Activated B cell treated with CpG ODN at 0.5 μM for 24 hours (primary cell): Measurements from ENCODE around the gene KCNE1. TPM values are rescaled to one million over a fixed set of nuclear protein-coding genes. Genes with fewer than 3 reads are reported as not detected.

Experiments
- ATAC-seq: fragments of 200-7000 bp; cut with Tn5 transposase; one replicate; pipeline ENCODE4 v1.10.0; 2021; ENCODE audit warnings: low read depth, mild to moderate bottlenecking, moderate library complexity
- CTCF ChIA-PET: fragments of 350-600 bp; sonication (Branson Sonifier 250); formaldehyde crosslinking; loops from one replicate; lab custom pipeline; 2021; ENCODE audit warnings: antibody characterized with exemption; lab: Charles Lee
- POLR2A ChIA-PET: fragments of 350-600 bp; sonication (Branson Sonifier 250); formaldehyde crosslinking; loops from one replicate; lab custom pipeline; 2021; ENCODE audit warnings: antibody characterized with exemption; lab: Charles Lee
- DNase-seq: peaks from one replicate; pipeline ENCODE4 v3.0.0; 2022
- H3K27ac Mint-ChIP-seq: one replicate; pipeline ENCODE4 v1.8.0; 2020; ENCODE audit warnings: mixed read lengths
- H3K27me3 Mint-ChIP-seq: one replicate; pipeline ENCODE4 v1.8.0; 2021; ENCODE audit warnings: mixed read lengths
- H3K36me3 Mint-ChIP-seq: one replicate; pipeline ENCODE4 v1.8.0; 2021; ENCODE audit warnings: low read depth, mixed read lengths
- H3K4me1 Mint-ChIP-seq: one replicate; pipeline ENCODE4 v1.8.0; 2021; ENCODE audit warnings: mixed read lengths
- H3K4me3 Mint-ChIP-seq: one replicate; pipeline ENCODE4 v1.8.0; 2020; ENCODE audit warnings: mild to moderate bottlenecking, mixed read lengths
- H3K9me3 Mint-ChIP-seq: one replicate; pipeline ENCODE4 v1.8.0; 2020; ENCODE audit warnings: mixed read lengths
- CTCF ChIP-seq: fragments of 200-600 bp; IDR thresholded peaks from one replicate; pipeline ENCODE4 v1.8.0; 2022; ENCODE audit warnings: antibody characterized with exemption, mild to moderate bottlenecking
- intact Hi-C: fragments of 100-400 bp; cut with micrococcal nuclease; formaldehyde crosslinking; loops from one replicate; pipeline ENCODE4 v1.15.1; 2024
- total RNA-seq: library from RNA; stranded (reverse); gene quantifications from 2 replicates; pipeline ENCODE4 v1.2.3, GENCODE V29; 2022

Gene KCNE1
- total RNA-seq, 1 donor from 2014 or later, result not detected

GRCh38 chr21:34509151-34509550 is 2.9 kb downstream of the KCNE1 start:
- no peak overlapping the region for H3K4me3 Mint-ChIP-seq
- POLR2A ChIA-PET, result no interaction called here
- ATAC-seq, result no peak
- DNase-seq, result no peak
- intact Hi-C loops, result no loop called here
- TF ChIP-seq CTCF, result no peak
- H3K27ac Mint-ChIP-seq, result no peak overlapping the region
- no peaks in the 10 kb centered on the region for H3K4me1 Mint-ChIP-seq
- H3K9me3 Mint-ChIP-seq, result no peaks in the 10 kb centered on the region
- CTCF ChIA-PET, result no interaction called here
- no peaks in the 10 kb centered on the region for H3K36me3 Mint-ChIP-seq
- no peaks in the 10 kb centered on the region for H3K27me3 Mint-ChIP-seq

- Mint-ChIP-seq H3K27ac (no peak overlapping the region), H3K4me3 (no peak overlapping the region), H3K9me3 (no peaks in the 10 kb centered on the region), H3K36me3 (no peaks in the 10 kb centered on the region), H3K27me3 (peaks cover 10% of the 10 kb centered on the region), H3K4me1 (no peaks in the 10 kb centered on the region)
- DNase-seq (no peak), ATAC-seq (no peak)
- intact Hi-C loops, result no loop called here
- TF ChIP-seq CTCF, result no peak
- CTCF ChIA-PET, result no interaction called here
- POLR2A ChIA-PET, result no interaction called here
Measured at GRCh38 chr21:34504595-34504994, 7.4 kb downstream of the KCNE1 start.

- intact Hi-C loops, result no loop called here
- CTCF ChIA-PET, result no interaction called here
- H3K27ac Mint-ChIP-seq, result no peak overlapping the region
- peaks cover 10% of the 10 kb centered on the region for H3K27me3 Mint-ChIP-seq
- POLR2A ChIA-PET, result no interaction called here
- no peaks in the 10 kb centered on the region for H3K36me3 Mint-ChIP-seq
- DNase-seq (no peak), ATAC-seq (no peak)
- H3K9me3 Mint-ChIP-seq, result peaks cover 10% of the 10 kb centered on the region
- no peak overlapping the region for H3K4me3 Mint-ChIP-seq
- TF ChIP-seq CTCF, result no peak
- no peaks in the 10 kb centered on the region for H3K4me1 Mint-ChIP-seq
Measured at GRCh38 chr21:34502480-34503106, 9.4 kb downstream of the KCNE1 start.

GRCh38 chr21:34501716-34502115 is 10.3 kb downstream of the KCNE1 start:
- CTCF ChIA-PET, result no interaction called here
- no peak overlapping the region for H3K27ac Mint-ChIP-seq
- H3K4me3 Mint-ChIP-seq, result no peak overlapping the region
- POLR2A ChIA-PET, result no interaction called here
- peaks cover 10% of the 10 kb centered on the region for H3K27me3 Mint-ChIP-seq
- peaks cover 17% of the 10 kb centered on the region for H3K9me3 Mint-ChIP-seq
- TF ChIP-seq CTCF, result no peak
- ATAC-seq (no peak), DNase-seq (no peak)
- intact Hi-C loops, result no loop called here
- H3K4me1 Mint-ChIP-seq, result no peaks in the 10 kb centered on the region
- H3K36me3 Mint-ChIP-seq, result no peaks in the 10 kb centered on the region

- H3K4me1 Mint-ChIP-seq, result no peaks in the 10 kb centered on the region
- CTCF ChIA-PET, result no interaction called here
- peaks cover 26% of the 10 kb centered on the region for H3K9me3 Mint-ChIP-seq
- DNase-seq (no peak), ATAC-seq (no peak)
- intact Hi-C loops, result no loop called here
- no peak overlapping the region for H3K4me3 Mint-ChIP-seq
- TF ChIP-seq CTCF, result no peak
- no peaks in the 10 kb centered on the region for H3K36me3 Mint-ChIP-seq
- peaks cover 10% of the 10 kb centered on the region for H3K27me3 Mint-ChIP-seq
- no peak overlapping the region for H3K27ac Mint-ChIP-seq
- POLR2A ChIA-PET, result no interaction called here
Measured at GRCh38 chr21:34500191-34500590, 11.8 kb downstream of the KCNE1 start.
